ENCODE data around the gene ARHGAP22. TPM values are rescaled to one million over a fixed set of nuclear protein-coding genes. Genes with fewer than 3 reads are reported as not detected.

The ARHGAP22 gene
- total RNA-seq, 1 donor from 2014 or later = 3.4 TPM

DNA sequence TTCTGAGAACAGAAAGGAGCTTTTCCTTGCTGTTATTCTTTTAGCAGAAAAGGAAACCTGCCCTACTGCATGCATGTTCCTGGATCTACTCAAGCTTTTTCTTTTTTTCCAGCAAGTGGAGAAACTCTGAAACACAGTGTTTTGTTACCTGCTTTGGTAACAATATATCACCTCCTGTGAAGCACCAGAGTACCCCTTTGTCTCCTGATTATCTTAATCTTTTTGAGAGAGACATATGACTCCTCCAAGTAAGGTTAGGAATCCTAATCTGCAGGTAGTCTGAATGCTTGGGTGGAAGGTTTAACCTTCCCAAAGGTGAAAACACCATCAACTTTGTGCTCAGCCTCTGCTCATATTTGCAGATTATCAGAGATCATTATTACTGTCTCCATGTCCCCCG is 205.3 kb downstream of the ARHGAP22 start:
- ATAC-seq = no peak
- no peak for DNase-seq
- intact Hi-C loops (cut with micrococcal nuclease) = no loop called here

DNA sequence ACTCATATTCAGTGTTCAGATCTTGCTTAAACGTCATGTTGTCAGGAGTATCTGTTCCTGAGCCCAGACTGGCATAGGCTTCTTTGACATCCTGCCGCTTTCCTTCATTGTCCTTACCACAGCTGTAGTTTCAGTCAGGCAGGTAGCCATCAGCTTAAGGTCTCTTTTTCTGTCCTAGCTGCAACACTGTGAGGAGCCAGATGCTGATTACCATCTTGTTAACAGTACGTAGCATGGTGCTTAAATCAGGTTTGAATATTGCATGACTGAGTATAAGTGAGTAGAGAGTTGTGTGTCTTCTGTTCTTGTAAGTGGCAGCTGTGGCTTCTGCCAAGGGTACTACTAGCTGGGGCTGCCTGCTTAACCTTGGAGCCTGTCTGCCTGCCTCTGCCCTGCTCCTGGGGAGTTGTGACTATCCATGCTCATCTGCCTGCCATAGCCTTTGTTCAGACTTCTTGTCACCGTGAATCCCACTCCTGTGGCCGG is 205.8 kb downstream of the ARHGAP22 start:
- DNase-seq (no peak), ATAC-seq (peak; percentile 58)
- intact Hi-C loops (cut with micrococcal nuclease) = no loop called here

DNA sequence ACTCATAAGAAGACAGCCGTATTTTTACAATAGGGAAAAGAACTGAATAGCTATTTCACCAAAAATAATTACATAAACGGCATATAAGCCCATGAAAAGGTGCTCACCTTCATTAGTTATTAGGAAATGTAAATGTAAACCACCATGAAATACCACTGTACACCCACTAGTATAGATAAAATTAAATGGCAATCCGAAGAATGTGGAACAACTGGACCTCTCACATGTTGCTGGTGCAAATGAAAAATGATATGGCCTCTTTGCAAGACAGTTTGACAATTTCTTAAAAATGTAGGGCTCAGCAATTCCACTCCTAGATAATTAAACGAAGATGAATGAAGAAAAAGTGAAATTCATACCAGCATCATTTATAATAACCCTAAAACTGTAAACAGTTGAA is 206.6 kb downstream of the ARHGAP22 start:
- intact Hi-C loops (cut with micrococcal nuclease) = no loop called here
- ATAC-seq (no peak), DNase-seq (no peak)

Other genes starting within 250 kb of the ARHGAP22 start
- 1.6 TPM for gene WDFY4, start 79.8 kb upstream of the ARHGAP22 start, total RNA-seq